Fibroblast of skin of scalp (primary cell): Measurements from ENCODE around the gene SLC26A9.
"Not testable (repeated sequence)": the region's sequence is repeated elsewhere in the genome, so short reads cannot be mapped to it uniquely, and the experiment has no call there.

Experiments
- DNase-seq: peaks from one replicate; pipeline ENCODE4 v3.0.0-alpha.2; 2013

The SLC26A9 gene

DNA sequence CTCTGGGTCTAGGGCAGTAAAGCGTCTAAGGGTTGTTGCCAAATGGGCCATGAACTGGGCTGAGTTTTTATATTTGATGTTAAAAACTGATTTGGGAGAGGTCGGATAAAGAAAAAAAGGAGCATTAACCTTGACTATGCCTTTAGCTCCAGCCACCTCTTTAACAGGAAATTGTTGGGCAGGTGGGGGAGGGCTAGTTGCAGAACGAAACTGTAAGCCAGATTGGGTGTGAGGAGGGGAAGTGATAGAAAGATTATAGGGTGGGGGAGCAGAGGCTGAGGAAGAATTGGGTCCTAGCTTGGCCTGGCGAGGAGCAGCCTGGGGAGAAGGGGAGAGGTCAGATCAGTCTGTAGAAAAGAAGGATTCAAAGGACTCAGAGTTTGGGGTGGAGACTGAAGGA lies 54.2 kb downstream of the SLC26A9 start:
- not testable (repeated sequence) for DNase-seq

DNA sequence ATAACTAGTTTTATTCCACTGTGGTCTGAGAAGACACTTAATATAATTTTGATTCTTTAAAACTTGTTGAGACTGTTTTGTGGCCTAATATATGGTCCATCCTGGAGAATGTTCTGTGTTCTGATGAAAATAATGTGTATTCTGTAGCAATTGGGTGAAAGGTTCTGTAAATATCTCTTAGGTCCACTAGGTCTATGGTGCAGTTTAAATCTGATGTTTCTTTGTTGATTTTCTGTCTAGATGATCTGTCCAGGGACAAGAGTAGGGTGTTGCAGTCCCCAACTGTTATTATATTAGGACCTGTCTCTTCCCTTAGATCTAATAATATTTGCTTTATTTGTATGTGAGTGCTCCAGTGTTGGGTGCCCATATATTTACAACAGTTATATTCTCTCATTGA lies 59.5 kb downstream of the SLC26A9 start:
- no peak for DNase-seq

- no peak for DNase-seq
Measured at GRCh38 chr1:205880923-205881322, 62.3 kb downstream of the SLC26A9 start.

DNA sequence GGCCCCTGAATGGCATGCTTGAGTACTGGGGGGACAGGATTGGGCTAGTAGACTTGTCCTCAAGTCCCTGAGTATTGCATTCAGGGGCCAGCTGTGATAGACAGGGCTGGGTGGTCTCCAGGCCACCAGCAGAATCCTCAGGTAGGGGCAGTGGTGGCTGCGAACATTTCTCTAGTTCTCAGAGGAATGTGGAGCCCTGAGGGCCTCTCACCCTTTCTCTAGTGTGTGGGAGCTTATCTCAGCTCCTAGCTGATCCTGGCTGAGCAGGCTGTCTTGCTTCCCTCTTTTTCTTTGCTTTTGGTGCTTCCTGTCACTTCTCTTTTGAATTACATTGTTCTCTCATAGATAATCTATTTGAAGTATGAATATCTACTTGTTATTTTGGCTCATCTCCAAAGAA lies 63.3 kb downstream of the SLC26A9 start:
- DNase-seq = no peak

GRCh38 chr1:205878026-205878425 lies 65.2 kb downstream of the SLC26A9 start:
- no peak for DNase-seq

GRCh38 chr1:205873148-205873547 lies 70.1 kb downstream of the SLC26A9 start:
- DNase-seq = not testable (repeated sequence)

- no peak for DNase-seq
Measured at GRCh38 chr1:205870236-205870635, 73.0 kb downstream of the SLC26A9 start.
